Stimulated activated CD4-positive, alpha-beta T cell treated with anti-CD3 and anti-CD28 coated beads, TNF-alpha, amount 100 ng/mL, for 48 hours (primary cell): ENCODE measurements around the gene TCEA2.
"Not testable (repeated sequence)": the region's sequence is repeated elsewhere in the genome, so short reads cannot be mapped to it uniquely, and the experiment has no call there.

ENCODE experiments used
- DNase-seq, 3 donors: peaks; one replicate each; pipeline ENCODE4 v3.0.0-alpha.2; 2020; ENCODE audit warnings: low read depth in 3 of 3

TCEA2 gene

GRCh38 chr20:64108731-64109681 is 46.0 kb downstream of the TCEA2 start:
- no peak for DNase-seq

GRCh38 chr20:64109831-64110391 is 46.9 kb downstream of the TCEA2 start:
- DNase-seq = no peak

GRCh38 chr20:64110411-64111068 is 47.5 kb downstream of the TCEA2 start:
- DNase-seq = no peak

GRCh38 chr20:64111841-64112641 is 49.0 kb downstream of the TCEA2 start:
- DNase-seq = no peak

- DNase-seq = no peak
Measured at GRCh38 chr20:64112691-64113443, 49.9 kb downstream of the TCEA2 start.

- DNase-seq = no peak
Measured at GRCh38 chr20:64113444-64113775, 50.4 kb downstream of the TCEA2 start.

GRCh38 chr20:64113796-64114355 is 50.9 kb downstream of the TCEA2 start:
- no peak for DNase-seq

- DNase-seq = no peak
Measured at GRCh38 chr20:64114356-64114971, 51.5 kb downstream of the TCEA2 start.

GRCh38 chr20:64115171-64115911 is 52.3 kb downstream of the TCEA2 start:
- DNase-seq = no peak

GRCh38 chr20:64116016-64116415 is 53.0 kb downstream of the TCEA2 start:
- DNase-seq = no peak

- DNase-seq = no peak
Measured at GRCh38 chr20:64116541-64117431, 53.8 kb downstream of the TCEA2 start.

- DNase-seq = not testable (repeated sequence)
Measured at GRCh38 chr20:64117432-64117777, 54.4 kb downstream of the TCEA2 start.

- no peak for DNase-seq
Measured at GRCh38 chr20:64119301-64119680, 56.3 kb downstream of the TCEA2 start.

GRCh38 chr20:64119681-64120341 is 56.8 kb downstream of the TCEA2 start:
- DNase-seq = no peak

- DNase-seq = no peak
Measured at GRCh38 chr20:64121586-64121985, 58.6 kb downstream of the TCEA2 start.
